Measurements from ENCODE around the gene FNTB.

The FNTB gene

GRCh38 chr14:64983439-64984310 is 3.0 kb upstream of the FNTB start:
- no peak for DNase-seq

GRCh38 chr14:64987438-64987767 is 708 bp downstream of the FNTB start:
- no peak for DNase-seq

DNA sequence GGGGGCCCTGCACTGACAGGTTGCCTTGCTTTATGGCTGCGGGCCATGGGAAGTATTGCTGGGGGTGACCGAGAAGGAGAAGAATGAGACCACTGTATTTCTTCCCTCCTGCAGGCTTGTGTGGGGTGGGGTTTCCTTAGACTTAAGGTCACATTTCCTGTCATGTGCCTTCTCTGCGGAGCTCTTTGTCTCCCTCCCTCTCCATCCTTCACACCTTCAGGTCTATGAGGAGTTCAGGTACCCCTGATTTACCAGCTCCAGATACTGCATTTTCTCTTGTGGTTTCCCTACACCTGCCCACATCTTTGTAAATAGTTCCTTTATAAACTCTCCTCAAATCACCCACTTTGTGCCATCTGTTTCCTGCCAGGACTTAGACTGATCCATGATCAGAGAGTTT is 3.6 kb downstream of the FNTB start:
- DNase-seq, result no peak

DNA sequence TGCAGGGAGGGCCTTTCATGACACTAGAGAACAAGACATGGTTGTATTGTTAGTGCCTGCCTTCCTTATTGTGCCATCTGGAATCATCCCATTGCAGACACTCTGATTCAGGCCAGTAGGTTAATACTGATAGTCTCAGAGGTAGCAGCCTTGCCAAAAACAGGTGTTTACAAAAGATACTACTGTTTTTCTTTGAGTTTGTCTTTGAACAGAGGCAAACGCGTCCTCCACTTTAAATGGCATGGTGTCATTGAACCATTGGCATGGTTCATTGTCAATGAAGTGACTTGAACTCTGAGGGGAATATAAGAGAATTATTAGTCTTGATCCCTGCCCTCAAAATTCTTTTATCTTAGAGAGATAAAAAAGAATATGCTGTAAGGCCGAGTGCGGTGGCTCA is 4.2 kb downstream of the FNTB start:
- DNase-seq, result no peak

- DNase-seq, result no peak
Observed at GRCh38 chr14:64992328-64992885, 5.7 kb downstream of the FNTB start.

DNA sequence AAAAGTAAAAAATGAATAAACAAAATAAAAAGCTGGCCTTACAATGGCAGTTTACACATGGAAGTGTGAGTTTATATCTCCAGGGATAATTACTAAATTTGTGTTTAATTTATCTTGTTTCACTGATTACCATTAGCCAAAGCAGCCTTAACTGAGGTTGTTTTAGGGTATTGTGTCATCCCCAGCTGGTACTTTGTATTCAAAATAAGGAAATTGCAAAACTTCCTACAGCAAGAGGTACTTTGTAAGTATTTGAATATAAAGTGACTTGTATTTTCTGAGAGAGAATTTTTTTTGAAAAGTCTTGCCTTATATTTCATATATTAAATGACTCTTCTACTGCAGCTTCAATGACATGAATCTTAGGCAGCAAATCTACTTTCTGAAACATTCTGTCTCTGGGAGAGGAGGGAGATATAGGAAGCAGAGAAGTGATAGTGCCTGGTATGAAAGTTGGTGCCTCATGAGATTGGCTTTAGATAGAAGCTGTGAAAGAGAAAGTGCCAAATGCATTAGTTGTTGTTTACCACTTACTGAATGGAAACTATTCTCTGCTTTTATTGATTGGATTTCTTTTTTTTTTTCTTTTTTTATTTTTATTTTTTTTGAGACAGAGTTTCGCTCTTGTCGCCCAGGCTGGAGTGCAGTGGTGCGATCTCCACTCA is 6.7 kb downstream of the FNTB start:
- DNase-seq, result no peak

DNA sequence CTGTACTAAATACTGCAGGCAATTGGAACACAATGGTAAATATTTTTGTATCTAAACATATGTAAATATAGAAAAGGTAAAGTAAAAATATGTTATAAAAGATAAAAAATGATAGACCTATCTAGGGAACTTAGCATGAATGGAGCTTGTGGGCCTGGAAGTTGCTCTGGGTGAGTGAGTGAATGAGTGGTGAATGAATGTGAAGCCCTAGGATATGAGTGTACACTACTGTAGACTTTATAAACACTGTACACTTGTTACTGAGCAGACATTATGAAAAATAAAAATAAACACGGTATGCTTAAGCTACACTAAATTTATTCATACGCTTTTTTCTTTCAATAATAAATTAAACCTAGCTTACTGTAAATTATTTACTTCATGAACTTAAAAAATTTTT is 7.8 kb downstream of the FNTB start:
- DNase-seq, result no peak

- no peak for DNase-seq
Observed at GRCh38 chr14:64995291-64995690, 8.6 kb downstream of the FNTB start.

- no peak for DNase-seq
Observed at GRCh38 chr14:64997108-64997794, 10.6 kb downstream of the FNTB start.

DNA sequence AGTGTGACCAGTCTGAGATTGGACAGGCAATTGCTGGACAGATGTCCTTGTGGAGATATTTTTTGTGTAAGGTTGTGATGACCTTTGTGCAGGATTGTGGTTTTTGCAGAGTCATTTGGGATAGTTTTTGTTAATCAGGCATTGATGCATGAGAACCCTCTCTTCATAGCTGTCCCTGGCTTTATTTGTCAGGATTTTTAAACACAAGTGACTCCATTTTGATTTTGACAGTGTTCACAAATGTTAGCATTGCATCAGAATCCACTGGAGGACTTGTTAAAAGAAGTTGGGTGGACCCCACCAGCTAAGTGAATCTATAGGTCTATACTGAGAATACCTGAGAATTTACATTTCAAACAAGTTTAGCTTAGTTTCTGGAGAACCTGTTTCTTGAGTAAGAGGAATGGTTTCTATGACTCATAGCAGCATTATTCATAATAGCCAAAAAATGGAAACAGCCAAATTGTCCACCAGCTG is 11.8 kb downstream of the FNTB start:
- DNase-seq, result no peak

GRCh38 chr14:65000898-65001591 is 14.3 kb downstream of the FNTB start:
- no peak for DNase-seq

DNA sequence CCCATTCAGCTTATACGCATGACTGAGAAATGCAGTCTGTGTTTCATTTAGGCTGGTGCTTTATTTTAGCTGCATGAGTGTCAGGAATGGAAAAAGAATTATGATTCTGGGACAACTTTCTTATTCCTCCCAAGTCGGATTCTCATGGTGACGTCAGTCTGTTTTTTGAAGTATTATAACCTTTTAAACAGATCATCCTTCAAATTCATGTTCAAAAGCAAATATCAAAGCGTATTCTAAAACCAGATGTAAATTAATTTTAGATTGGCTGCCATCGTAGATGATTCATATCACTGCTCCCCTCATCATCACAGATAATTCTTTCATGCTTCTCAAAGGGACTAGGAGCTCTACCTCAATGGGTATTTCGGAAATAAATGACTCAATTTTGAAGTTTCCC is 15.0 kb downstream of the FNTB start:
- DNase-seq, result no peak

GRCh38 chr14:65002586-65003210 is 16.0 kb downstream of the FNTB start:
- no peak for DNase-seq

GRCh38 chr14:65003394-65003793 is 16.7 kb downstream of the FNTB start:
- DNase-seq, result no peak

DNA sequence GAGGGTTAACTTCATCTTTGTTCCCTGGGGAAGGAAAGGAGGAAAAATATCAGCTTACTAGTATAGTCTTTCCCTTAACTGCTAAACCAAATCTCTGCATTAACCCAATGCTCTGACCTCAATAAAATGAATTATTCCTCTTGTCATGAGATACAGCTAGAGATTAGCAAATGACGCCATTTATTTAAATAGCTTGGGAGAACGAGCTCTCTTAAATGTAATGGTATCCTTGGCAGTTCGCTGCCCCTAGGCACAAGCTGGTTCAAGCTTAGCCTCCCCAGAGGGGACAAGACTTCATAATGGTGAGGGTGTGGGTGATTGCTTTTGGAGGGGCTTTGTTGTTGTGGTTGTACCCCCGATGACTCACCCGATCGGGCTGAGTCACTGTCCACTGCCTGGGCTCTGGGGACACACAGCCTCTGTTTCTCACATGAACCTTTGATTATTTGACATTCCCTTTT is 19.6 kb downstream of the FNTB start:
- DNase-seq, result no peak

DNA sequence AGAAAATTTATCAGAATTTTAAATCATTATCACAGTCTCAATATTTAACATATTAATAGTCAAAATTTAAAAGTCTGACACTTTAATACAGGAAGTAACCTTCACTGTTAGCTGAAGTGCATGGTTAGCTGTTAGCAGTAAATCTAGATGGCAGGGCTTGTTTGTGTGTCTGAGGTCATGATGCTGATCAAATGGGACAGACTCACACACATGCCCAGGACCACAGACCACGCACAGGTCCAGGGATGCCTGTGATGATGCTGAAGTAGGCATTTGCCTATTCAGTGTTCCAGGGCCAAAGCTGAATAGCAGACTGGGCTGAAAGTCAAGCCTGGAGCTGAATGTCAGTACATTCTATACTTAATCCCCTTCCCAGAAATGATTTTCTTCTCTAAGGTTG is 20.5 kb downstream of the FNTB start:
- DNase-seq, result no peak

GRCh38 chr14:65010211-65010931 is 23.7 kb downstream of the FNTB start:
- no peak for DNase-seq

DNA sequence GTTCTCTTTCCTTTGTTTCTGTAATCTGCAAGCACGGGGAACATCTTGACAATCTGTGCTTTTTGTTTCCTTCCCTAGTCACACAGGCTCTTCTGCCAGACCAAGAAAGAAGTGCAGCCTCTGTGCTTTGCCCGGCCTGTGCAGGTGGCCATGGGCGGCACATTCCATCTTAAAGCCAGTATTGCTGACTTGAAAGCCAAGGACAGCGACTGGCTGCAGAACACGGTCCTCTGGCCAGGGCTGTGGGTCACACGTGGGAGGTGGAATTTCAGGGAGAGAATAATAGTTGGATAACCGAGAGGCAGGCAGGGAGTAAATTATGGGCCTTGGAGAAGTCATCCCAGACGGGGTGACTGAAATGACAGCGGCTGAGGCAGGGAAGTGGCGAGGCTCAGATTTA is 24.8 kb downstream of the FNTB start:
- DNase-seq, result no peak

DNA sequence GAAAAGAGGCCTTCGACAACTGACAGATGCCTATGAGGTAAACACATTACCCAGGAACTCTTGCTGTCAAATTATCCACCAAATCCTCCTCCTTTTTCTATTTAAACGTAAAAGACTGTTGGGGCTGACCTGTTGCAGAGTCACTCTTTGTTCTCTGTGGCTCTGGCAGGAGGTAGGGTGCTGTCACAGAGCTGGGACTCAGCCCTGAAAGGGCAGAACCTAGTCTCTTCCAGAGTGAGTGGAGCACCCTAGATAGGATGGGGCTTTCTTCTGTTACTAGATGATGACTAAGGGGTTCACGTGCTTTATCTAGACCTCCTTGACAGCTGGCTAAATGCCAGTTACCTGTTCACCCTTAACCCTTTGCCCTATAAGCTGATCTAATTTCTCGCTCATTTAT is 25.7 kb downstream of the FNTB start:
- DNase-seq, result no peak

DNA sequence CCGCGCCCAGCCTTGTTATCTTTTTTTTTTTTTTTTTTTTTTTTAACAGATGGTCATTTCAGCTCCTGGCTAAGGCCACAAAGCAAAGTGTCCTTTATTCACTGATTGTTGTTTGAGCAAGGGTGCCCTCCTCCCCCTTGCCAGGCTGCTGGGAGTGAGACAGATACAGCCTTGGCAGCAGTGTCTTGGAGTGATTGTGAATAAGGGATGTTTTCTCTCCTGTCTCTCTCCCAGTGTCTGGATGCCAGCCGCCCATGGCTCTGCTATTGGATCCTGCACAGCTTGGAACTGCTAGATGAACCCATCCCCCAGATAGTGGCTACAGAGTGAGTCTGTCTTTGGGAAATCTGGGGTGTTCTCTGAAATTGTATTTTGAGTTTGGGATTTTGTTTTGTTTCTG is 28.7 kb downstream of the FNTB start:
- no peak for DNase-seq

DNA sequence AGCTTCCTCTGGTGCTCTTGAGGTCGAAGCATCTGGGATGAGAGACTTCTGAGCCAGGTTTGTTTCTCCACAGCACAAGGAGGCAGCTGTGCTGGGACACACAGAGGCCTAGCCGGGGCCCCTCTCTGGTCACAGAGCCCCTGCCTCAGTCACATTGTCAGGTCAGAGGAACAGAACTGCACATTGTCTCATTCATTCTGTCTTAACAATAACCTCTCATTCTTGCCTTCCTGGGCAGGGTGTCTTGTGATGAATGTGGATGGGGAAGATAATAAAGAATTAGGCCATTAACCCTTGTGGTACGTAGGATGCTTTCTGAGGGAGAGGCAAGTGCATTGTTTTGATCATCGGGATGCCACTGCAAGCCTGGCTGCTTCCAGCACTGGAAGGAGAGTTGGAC is 29.8 kb downstream of the FNTB start:
- no peak for DNase-seq
